OCI-M1 (cell line): ENCODE results near the gene CACNA1B.
"Not testable (repeated sequence)": the region's sequence is repeated elsewhere in the genome, so short reads cannot be mapped to it uniquely, and the experiment has no call there.

Experiments used
- DNase-seq: peaks from one replicate; lab custom pipeline; 2025; lab: John Stamatoyannopoulos, UW

Gene CACNA1B

GRCh38 chr9:137889966-137890365, 12.4 kb downstream of the CACNA1B start:
- DNase-seq = not testable (repeated sequence)

GRCh38 chr9:137890768-137891587, 13.4 kb downstream of the CACNA1B start:
- not testable (repeated sequence) for DNase-seq

GRCh38 chr9:137891588-137892423, 14.2 kb downstream of the CACNA1B start:
- DNase-seq = no peak

- DNase-seq = no peak
Measured at GRCh38 chr9:137892424-137893191, 15.0 kb downstream of the CACNA1B start.

- DNase-seq = no peak
Measured at GRCh38 chr9:137893670-137894069, 16.1 kb downstream of the CACNA1B start.

GRCh38 chr9:137899551-137900360, 22.2 kb downstream of the CACNA1B start:
- no peak for DNase-seq

- no peak for DNase-seq
Measured at GRCh38 chr9:137900584-137901310, 23.2 kb downstream of the CACNA1B start.

- no peak for DNase-seq
Measured at GRCh38 chr9:137902646-137903045, 25.1 kb downstream of the CACNA1B start.

GRCh38 chr9:137905740-137906139, 28.2 kb downstream of the CACNA1B start:
- no peak for DNase-seq

GRCh38 chr9:137907776-137908175, 30.2 kb downstream of the CACNA1B start:
- DNase-seq = no peak

- DNase-seq = no peak
Measured at GRCh38 chr9:137912671-137913070, 35.1 kb downstream of the CACNA1B start.

GRCh38 chr9:137913132-137913531, 35.5 kb downstream of the CACNA1B start:
- DNase-seq = no peak

GRCh38 chr9:137913771-137914767, 36.5 kb downstream of the CACNA1B start:
- DNase-seq = no peak

- DNase-seq = no peak
Measured at GRCh38 chr9:137916540-137916939, 39.0 kb downstream of the CACNA1B start.

GRCh38 chr9:137917116-137917515, 39.5 kb downstream of the CACNA1B start:
- DNase-seq = no peak

- DNase-seq = no peak
Measured at GRCh38 chr9:137917795-137918194, 40.2 kb downstream of the CACNA1B start.

- DNase-seq = no peak
Measured at GRCh38 chr9:137918331-137919094, 40.9 kb downstream of the CACNA1B start.

GRCh38 chr9:137919095-137919465, 41.5 kb downstream of the CACNA1B start:
- no peak for DNase-seq

- no peak for DNase-seq
Measured at GRCh38 chr9:137919649-137920141, 42.1 kb downstream of the CACNA1B start.
